ENCODE measurements around the gene CEP70. TPM values are rescaled to one million over a fixed set of nuclear protein-coding genes. Genes with fewer than 3 reads are reported as not detected.
"Not testable (repeated sequence)": the region's sequence is repeated elsewhere in the genome, so short reads cannot be mapped to it uniquely, and the experiment has no call there.

The CEP70 gene
- polyA plus RNA-seq, 1 donor: 19.4 TPM

GRCh38 chr3:138471481-138471880 is 122.6 kb downstream of the CEP70 start:
- no peak for DNase-seq (ENCODE audit: low read depth)

- DNase-seq (ENCODE audit: low read depth): no peak
Measured at GRCh38 chr3:138470687-138471086, 123.4 kb downstream of the CEP70 start.

DNA sequence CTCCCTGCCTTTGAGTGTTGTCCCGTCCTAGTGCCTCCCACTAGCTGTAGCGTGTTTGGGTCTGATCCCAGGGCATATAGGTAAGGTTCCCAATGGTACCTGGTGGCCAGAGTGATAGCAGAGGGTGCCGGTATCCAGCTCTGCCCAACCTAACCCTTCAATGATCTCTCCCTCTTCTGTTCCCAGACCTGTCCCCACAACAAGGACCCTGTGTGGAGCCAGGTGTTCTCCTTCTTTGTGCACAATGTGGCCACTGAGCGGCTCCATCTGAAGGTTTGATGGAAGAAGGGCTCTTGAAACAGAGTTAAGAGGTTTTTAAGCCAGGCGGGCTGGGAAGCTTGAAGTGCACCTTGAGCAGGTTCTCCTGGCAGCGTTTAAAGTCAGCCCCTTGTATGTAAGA is 124.2 kb downstream of the CEP70 start:
- no peak for DNase-seq (ENCODE audit: low read depth)

- no peak for DNase-seq (ENCODE audit: low read depth)
Measured at GRCh38 chr3:138468886-138469285, 125.2 kb downstream of the CEP70 start.

GRCh38 chr3:138468451-138468850 is 125.6 kb downstream of the CEP70 start:
- no peak for DNase-seq (ENCODE audit: low read depth)

DNA sequence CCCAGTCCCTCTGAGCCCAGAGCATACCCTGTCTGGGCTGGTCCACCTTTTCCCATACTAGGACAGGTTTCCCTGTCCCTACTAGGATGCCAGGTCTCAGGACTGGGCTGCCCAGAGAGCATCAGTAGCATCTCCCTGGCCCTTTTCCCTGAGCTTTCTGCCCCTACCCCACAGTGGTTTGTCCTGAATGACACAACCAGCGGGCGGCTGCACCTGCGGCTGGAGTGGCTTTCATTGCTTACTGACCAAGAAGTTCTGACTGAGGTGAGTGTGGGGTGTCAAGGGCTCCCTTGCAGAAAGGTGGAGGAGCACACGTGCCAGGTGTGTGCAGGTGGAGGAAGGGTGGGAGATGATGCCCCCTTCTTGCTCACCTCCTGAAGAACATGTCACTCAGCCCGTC is 126.1 kb downstream of the CEP70 start:
- DNase-seq (ENCODE audit: low read depth): no peak

DNA sequence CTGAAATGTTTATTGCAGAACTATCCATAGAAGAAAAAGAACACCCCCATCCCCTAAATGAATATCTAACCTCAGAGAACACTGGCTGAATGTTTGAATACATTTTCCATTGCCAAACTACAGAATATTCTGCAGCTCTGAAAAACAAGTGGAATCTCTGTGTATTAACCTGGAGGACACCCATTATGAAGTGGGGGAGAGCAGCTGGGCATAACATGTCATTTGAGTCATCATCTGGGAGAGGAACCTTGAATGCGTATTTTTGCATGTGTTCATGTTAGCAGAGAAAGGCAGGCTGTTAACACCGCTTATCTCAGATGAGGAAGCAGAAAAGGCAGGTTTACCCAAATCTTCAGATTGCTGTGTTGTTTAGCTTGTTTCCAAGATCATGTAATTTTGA is 128.1 kb downstream of the CEP70 start:
- DNase-seq (ENCODE audit: low read depth): no peak

GRCh38 chr3:138465451-138465850 is 128.6 kb downstream of the CEP70 start:
- DNase-seq (ENCODE audit: low read depth): no peak

- DNase-seq (ENCODE audit: low read depth): no peak
Measured at GRCh38 chr3:138464491-138464860, 129.6 kb downstream of the CEP70 start.

- no peak for DNase-seq (ENCODE audit: low read depth)
Measured at GRCh38 chr3:138463724-138464490, 130.2 kb downstream of the CEP70 start.

DNA sequence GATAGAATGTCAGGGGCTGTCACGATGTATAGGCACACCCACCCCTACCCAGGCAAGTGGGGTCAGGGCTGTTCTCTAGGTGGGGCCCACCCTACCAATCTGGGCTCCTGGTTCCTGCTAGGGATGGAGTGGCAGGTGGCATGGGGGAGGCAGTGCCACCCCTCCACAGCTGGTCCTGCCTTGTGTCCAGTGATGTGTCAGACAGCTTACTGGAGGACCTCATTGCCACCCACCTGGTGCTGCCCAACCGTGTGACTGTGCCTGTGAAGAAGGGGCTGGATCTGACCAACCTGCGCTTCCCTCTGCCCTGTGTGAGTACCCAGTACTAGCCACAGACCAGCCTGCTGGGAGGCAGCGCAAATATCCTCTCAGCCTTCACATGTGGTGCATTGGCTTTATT is 132.2 kb downstream of the CEP70 start:
- DNase-seq (ENCODE audit: low read depth): no peak

DNA sequence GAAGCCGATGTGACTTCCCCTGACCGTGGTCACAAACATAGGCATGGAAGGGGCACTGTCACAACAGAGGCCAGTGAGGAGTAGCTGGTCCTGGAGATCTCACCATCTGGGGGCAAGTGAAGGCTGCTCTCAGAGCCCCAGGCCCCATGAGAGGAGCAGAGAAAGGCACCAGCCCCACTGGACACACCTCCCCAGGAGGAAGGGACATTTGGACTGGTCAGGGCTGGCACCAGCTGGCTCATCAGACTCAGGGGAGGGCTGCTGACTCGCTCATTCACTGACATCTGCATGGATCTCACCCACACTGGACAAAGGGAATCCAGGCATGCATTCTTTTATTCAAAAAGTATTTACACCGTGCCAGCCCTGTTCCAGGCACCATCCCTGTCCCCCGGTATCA is 132.8 kb downstream of the CEP70 start:
- DNase-seq (ENCODE audit: low read depth): no peak

- no peak for DNase-seq (ENCODE audit: low read depth)
Measured at GRCh38 chr3:138460536-138461205, 133.4 kb downstream of the CEP70 start.

DNA sequence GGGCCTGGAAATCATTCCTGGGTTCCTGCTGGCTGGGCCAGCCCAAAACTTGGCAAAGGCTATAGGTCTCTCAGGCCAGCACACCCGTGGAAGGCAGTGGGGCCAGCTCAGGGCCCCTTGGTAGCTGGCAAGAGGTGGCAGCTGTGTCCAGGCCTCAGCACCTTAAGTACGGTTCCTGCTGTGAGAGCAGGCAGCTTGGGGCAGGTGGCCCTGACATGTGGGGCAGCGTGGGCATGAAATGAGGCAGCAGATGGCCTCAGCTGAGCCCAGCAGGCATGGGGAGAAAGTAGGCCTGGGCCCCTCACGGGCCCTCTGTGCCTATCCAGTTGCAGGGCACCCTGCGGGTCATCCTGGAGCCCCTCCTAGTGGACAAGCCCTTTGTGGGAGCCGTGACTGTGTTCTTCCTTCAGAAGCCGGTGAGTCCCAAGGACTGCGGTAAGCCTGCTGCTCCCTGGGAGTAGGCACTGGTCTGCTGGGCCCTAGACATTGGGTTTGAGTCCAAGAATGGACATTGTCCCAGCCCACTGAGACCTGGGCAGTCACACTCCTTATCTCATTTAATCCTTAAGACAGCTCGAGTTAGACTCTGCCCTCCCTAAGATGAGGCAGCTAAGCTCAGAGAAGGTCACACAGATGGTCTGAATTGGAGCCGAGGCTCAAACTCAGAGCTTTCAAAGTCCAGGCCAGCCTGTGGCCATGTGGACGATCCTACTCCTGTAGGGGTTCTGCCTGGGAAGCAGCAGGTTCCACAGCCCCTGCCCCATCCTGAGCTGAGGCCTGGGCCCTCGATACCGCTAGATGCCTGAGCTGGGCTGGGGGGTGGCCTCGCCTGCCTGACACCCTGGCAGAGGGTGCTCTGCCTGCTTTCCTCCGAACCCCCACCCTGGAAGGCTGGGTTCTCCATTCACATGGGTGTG is 134.2 kb downstream of the CEP70 start:
- DNase-seq (ENCODE audit: low read depth): no peak

DNA sequence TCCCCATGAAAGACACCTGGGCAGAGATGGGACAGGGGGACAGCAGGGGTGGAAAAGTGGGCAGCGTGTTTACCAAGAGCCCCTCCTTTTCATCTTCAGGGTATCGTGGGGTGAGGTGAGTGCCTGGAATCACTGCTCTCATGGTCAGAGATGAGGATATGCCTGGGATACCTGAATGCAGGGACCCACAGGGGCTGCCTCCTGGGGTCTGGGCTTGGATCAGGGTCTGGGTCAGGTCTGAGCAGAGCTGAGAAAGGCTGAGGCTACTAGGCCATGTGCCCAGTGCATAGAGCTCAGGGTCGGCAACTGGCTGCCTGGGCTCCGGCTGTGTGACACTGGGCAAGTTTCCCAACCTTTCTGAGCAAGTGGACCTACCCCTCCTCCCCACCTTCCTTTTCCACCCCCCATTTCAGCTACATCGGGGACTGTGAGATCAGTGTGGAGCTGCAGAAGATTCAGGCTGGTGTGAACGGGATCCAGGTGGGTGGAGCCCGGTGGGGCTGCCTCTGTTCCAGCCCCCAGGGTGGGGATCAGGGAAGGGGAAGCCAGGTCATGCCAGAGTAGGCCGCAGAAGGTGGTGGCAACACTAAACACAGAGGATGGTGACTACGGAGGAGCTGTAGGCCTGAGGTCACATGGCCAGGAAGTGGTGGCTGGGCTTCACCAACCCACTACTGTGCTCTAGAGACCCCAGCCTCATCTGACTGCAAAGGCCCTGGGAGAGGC is 135.1 kb downstream of the CEP70 start:
- no peak for DNase-seq (ENCODE audit: low read depth)

- no peak for DNase-seq (ENCODE audit: low read depth)
Measured at GRCh38 chr3:138457863-138458735, 136.0 kb downstream of the CEP70 start.

DNA sequence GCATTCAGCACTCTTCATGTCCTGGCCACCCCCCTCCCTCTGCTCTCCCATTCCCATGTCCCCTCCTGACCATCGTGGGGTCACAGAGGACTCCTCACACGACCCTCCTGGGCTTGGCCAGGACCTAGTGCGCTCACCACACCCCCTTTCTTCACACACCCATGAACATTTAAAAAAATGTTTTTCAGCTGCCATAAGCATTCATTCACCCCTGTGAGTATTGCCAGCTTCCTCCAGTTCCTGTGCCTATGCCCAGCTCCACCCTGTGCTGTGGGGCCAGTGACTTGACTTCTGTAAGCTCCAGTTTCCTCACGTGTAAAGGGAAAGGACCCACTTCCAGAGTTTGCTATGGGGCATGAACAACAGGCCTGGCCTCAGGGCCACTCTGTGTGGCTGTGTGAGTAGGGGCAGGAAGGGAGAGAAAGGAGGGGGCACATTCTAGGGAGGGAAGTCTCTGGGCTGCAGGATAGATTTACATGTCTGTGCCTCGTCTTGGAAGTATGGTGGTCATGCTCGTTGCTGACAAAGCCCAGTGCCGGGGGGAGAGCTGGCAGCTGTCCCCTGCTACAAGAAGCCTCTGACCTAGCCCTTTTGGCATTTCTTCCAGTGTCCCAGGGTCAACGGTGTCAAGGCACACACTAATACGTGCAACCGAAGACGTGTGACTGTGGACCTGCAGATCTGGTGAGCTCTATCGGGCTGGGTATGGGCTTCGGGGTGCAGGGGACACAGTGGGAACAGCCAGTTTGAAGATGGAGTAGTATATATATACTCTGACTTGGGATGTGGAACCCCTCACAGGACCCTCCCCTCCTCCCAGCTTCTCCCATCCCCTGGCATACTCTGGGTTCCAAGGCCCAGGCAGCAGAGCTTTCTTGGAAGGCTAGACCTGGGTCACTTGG is 136.8 kb downstream of the CEP70 start:
- no peak for DNase-seq (ENCODE audit: low read depth)

DNA sequence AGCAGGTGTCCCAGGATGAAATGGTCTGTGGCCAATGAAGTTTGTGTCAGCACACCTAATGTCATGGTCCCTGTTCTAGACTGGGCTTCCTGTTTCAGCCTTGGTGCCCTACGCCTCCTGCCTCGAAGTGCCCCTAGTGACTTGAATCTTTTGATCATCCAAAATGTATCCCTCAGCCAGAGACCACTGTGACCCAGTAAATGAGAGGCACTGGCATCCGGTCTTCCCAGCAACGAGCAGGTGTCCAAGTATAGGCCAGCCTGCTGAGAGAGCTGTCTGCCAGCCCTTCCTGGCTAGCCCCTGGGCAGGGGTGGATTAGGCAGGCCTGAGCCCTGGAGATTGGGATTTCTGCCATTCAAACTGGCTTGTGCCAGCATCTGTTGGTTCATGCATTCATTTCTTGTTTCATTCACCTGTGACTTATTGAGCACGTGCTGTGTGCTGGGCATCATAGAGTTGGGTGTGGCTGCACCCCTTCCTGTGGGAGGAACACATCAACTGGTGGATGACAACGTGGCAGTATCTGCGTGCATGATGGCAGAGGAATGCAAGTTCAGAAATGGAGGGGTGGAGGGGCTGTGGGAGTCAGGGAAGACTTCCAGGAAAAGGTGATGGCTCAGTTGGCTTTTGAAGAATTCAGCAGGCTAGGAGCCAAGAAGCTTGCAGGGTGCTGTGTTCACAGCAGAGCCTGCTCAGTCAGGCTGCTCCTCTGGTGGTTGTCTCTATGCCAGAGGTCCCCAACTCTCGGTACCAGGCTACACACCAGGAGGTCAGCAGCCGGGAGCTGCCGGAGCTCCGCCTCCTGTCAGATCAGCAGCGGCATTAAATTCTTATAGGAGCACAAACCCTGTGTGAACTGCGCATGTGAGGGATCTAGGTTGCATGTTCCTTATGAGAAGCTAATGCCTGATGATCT is 138.0 kb downstream of the CEP70 start:
- DNase-seq (ENCODE audit: low read depth): no peak

- DNase-seq (ENCODE audit: low read depth): not testable (repeated sequence)
Measured at GRCh38 chr3:138453940-138454339, 140.1 kb downstream of the CEP70 start.

Measured in forelimb muscle (tissue), 1 donor.